CD14-positive monocyte (primary cell): ENCODE data around the gene G2E3. TPM values are rescaled to one million over a fixed set of nuclear protein-coding genes. Genes with fewer than 3 reads are reported as not detected.

Source experiments
- DNase-seq, 3 donors: peaks; one replicate each; pipeline ENCODE4 v3.0.0-alpha.2; 2011 to 2022
- H2AFZ ChIP-seq: 2 replicates; pipeline ENCODE4 v1.6.0; 2012; ENCODE audit warnings: mild to moderate bottlenecking, low read depth, low read length, inconsistent platforms; ENCODE audit not compliant: insufficient read depth, poor library complexity, severe bottlenecking
- H3K27ac ChIP-seq, 2 donors: 1 replicate in 1 of 2; 2 replicates in 1 of 2; pipeline ENCODE4 v1.5.1; 2012 to 2013; ENCODE audit warnings: low read length in 2 of 2, control low read depth in 1 of 2, inconsistent platforms in 1 of 2, low read depth in 1 of 2, mild to moderate bottlenecking in 1 of 2
- H3K27me3 ChIP-seq, 2 donors: one replicate each; pipeline versions ENCODE4 v1.6.0 to v1.6.1; 2011 to 2013; ENCODE audit warnings: low read length in 2 of 2; ENCODE audit not compliant: control insufficient read depth in 2 of 2, insufficient read depth in 2 of 2
- H3K36me3 ChIP-seq, 2 donors: replicated peaks in 1 of 2; 1 replicate in 1 of 2; 2 replicates in 1 of 2; pipeline versions ENCODE4 v1.5.1 to v1.6.1; 2012 to 2013; ENCODE audit warnings: low read length in 2 of 2, control low read depth in 1 of 2, inconsistent platforms in 1 of 2, mild to moderate bottlenecking in 1 of 2; ENCODE audit not compliant: insufficient read depth in 2 of 2, control insufficient read depth in 1 of 2
- H3K4me1 ChIP-seq, 2 donors: 1 replicate in 1 of 2; 2 replicates in 1 of 2; pipeline versions ENCODE4 v1.5.1 to v1.6.1; 2012 to 2013; ENCODE audit warnings: low read length in 2 of 2, control low read depth in 1 of 2, inconsistent platforms in 1 of 2, mild to moderate bottlenecking in 1 of 2, moderate library complexity in 1 of 2; ENCODE audit not compliant: insufficient read depth in 2 of 2, control insufficient read depth in 1 of 2
- H3K4me2 ChIP-seq: replicated peaks from 2 replicates; pipeline ENCODE3; 2012; ENCODE audit warnings: low read length, moderate library complexity, mild to moderate bottlenecking; ENCODE audit not compliant: poor library complexity, severe bottlenecking; ENCODE audit errors: extremely low read depth
- H3K4me3 ChIP-seq, 3 experiments: fragments of 200-600 bp in 1 of 3; sonication (generic) in 1 of 3; replicated peaks in 1 of 3; 1 replicate in 2 of 3; 2 replicates in 1 of 3; pipeline ENCODE4 v1.5.1; 2011 to 2013; ENCODE audit warnings: low read length in 3 of 3, mild to moderate bottlenecking in 3 of 3, control low read depth in 2 of 3, low read depth in 2 of 3, inconsistent platforms in 1 of 3, moderate library complexity in 1 of 3
- H3K79me2 ChIP-seq: 2 replicates; pipeline ENCODE4 v1.6.0; 2012; ENCODE audit warnings: mild to moderate bottlenecking, control low read depth, inconsistent platforms, low read length, moderate library complexity; ENCODE audit not compliant: insufficient read depth
- H3K9ac ChIP-seq: 2 replicates; pipeline ENCODE4 v1.6.0; 2017; ENCODE audit warnings: low read length, mild to moderate bottlenecking; ENCODE audit not compliant: insufficient read depth, poor library complexity, severe bottlenecking
- H3K9me3 ChIP-seq, 2 donors: replicated peaks in 1 of 2; 1 replicate in 1 of 2; 2 replicates in 1 of 2; pipeline versions ENCODE4 v1.5.1 to v1.6.1; 2012 to 2013; ENCODE audit warnings: low read length in 2 of 2, control low read depth in 1 of 2; ENCODE audit not compliant: control insufficient read depth in 1 of 2, insufficient read depth in 1 of 2
- H4K20me1 ChIP-seq: 2 replicates; pipeline ENCODE4 v1.6.0; 2012; ENCODE audit warnings: mild to moderate bottlenecking, low read length, control low read depth, moderate library complexity; ENCODE audit not compliant: insufficient read depth
- H3K27ac Mint-ChIP-seq, 7 donors: one replicate each; pipeline ENCODE4 v1.8.0; 2020; ENCODE audit warnings: mild to moderate bottlenecking in 7 of 7, mixed read lengths in 7 of 7, moderate library complexity in 6 of 7, inconsistent platforms in 2 of 7
- H3K27me3 Mint-ChIP-seq, 3 donors: one replicate each; pipeline ENCODE4 v1.8.0; 2021 to 2022; ENCODE audit warnings: low read depth in 3 of 3, mild to moderate bottlenecking in 3 of 3, mixed read lengths in 3 of 3, moderate library complexity in 3 of 3, inconsistent platforms in 1 of 3
- H3K36me3 Mint-ChIP-seq, 2 donors: one replicate each; pipeline ENCODE4 v1.8.0; 2020; ENCODE audit warnings: mixed read lengths in 2 of 2, inconsistent platforms in 1 of 2, mild to moderate bottlenecking in 1 of 2
- H3K4me1 Mint-ChIP-seq: one replicate; pipeline ENCODE4 v1.8.0; 2020; ENCODE audit warnings: mild to moderate bottlenecking, mixed read lengths
- H3K4me3 Mint-ChIP-seq, 2 donors: one replicate each; pipeline ENCODE4 v1.8.0; 2020; ENCODE audit warnings: mild to moderate bottlenecking in 2 of 2, mixed read lengths in 2 of 2, moderate library complexity in 1 of 2
- H3K9me3 Mint-ChIP-seq, 7 donors: one replicate each; pipeline ENCODE4 v1.8.0; 2020 to 2022; ENCODE audit warnings: mixed read lengths in 7 of 7, mild to moderate bottlenecking in 6 of 7, moderate library complexity in 6 of 7, inconsistent platforms in 2 of 7
- CTCF ChIP-seq: fragments of 200-600 bp; IDR thresholded peaks from one replicate; pipeline ENCODE4 v1.8.0; 2022; ENCODE audit warnings: antibody characterized with exemption, mild to moderate bottlenecking
- WGBS: methylation state at CpG from one replicate; pipeline ENCODE4 v1.1.5; 2013; ENCODE audit warnings: missing lambda C conversion rate; ENCODE audit not compliant: insufficient coverage; 5-methylcytosine and 5-hydroxymethylcytosine counted together
- intact Hi-C, 2 donors: fragments of 100-400 bp; cut with micrococcal nuclease; formaldehyde crosslinking; loops; one replicate each; pipeline versions ENCODE4 v1.15.0 to v1.15.1; 2023
- polyA plus RNA-seq, 3 donors: library from polyadenylated mRNA; depleted of rRNA in 1 of 3; unstranded in 2 of 3; stranded (reverse) in 1 of 3; fragments of 300-500 nt in 2 of 3; fragments of >200 nt in 1 of 3; fragmentation: Illumina TruSeq in 2 of 3; gene quantifications; 1 replicate in 2 of 3; 2 replicates in 1 of 3; pipeline ENCODE4 v1.2.3, GENCODE V29; 2012 to 2021

The G2E3 gene
- polyA plus RNA-seq, 3 donors = 5.6 to 12.1 (median 5.6) TPM

GRCh38 chr14:30572771-30573170 lies 13.8 kb downstream of the G2E3 start:
- Mint-ChIP-seq H3K27me3 (no peaks in the 10 kb centered on the region), H3K27ac (no peak overlapping the region), H3K9me3 (peaks cover 0 to 2% (median 0%) of the 10 kb centered on the region in 7 donors), H3K4me1 (peaks cover 50% of the 10 kb centered on the region), H3K36me3 (peaks cover 0 to 9% of the 10 kb centered on the region in 2 donors), H3K4me3 (no peak overlapping the region)
- Histone ChIP-seq H3K27me3 (no peaks in the 10 kb centered on the region), H3K9me3 (no peaks in the 10 kb centered on the region), H3K36me3 (no peaks in the 10 kb centered on the region), H3K27ac (no peak overlapping the region), H2AFZ (no peak overlapping the region), H4K20me1 (peaks cover 39% of the 10 kb centered on the region), H3K4me2 (no peak overlapping the region), H3K9ac (no peak overlapping the region), H3K79me2 (peaks cover 100% of the 10 kb centered on the region), H3K4me3 (no peak overlapping the region), H3K4me1 (peaks cover 6 to 7% of the 10 kb centered on the region in 2 donors)
- no peak for DNase-seq
- no CpG with 5 or more reads among the region's 1 CpG for WGBS
- TF ChIP-seq CTCF = no peak
- intact Hi-C loops = no loop called here

GRCh38 chr14:30573226-30573814 lies 14.4 kb downstream of the G2E3 start:
- peak overlapping the region in 1 of 7 donors; percentile 38 for H3K27ac Mint-ChIP-seq
- WGBS = 100% methylated on average over 3 of the region's 5 CpGs
- Histone ChIP-seq H3K4me1 (peaks cover 6 to 7% of the 10 kb centered on the region in 2 donors), H3K36me3 (no peaks in the 10 kb centered on the region), H2AFZ (no peak overlapping the region), H3K27ac (no peak overlapping the region), H3K4me2 (no peak overlapping the region), H3K79me2 (peaks cover 100% of the 10 kb centered on the region), H3K27me3 (no peaks in the 10 kb centered on the region), H3K9ac (no peak overlapping the region), H4K20me1 (peaks cover 35% of the 10 kb centered on the region), H3K9me3 (no peaks in the 10 kb centered on the region), H3K4me3 (no peak overlapping the region)
- intact Hi-C loops = no loop called here
- H3K4me3 Mint-ChIP-seq = no peak overlapping the region
- H3K9me3 Mint-ChIP-seq = peaks cover 0 to 2% (median 0%) of the 10 kb centered on the region in 7 donors
- H3K4me1 Mint-ChIP-seq = peaks cover 46% of the 10 kb centered on the region
- peaks cover 0 to 9% of the 10 kb centered on the region in 2 donors for H3K36me3 Mint-ChIP-seq
- DNase-seq = no peak
- H3K27me3 Mint-ChIP-seq = no peaks in the 10 kb centered on the region
- TF ChIP-seq CTCF = no peak
